ENCODE results near the gene SERPINE2.

SERPINE2 gene

GRCh38 chr2:224083638-224084037 is 44.6 kb upstream of the SERPINE2 start:
- Mint-ChIP-seq H3K36me3 (ENCODE audit: low read depth) (no peaks in the 10 kb centered on the region), H3K9me3 (no peaks in the 10 kb centered on the region), H3K27ac (peak overlapping the region in 1 of 3 experiments; percentile 36), H3K4me1 (no peaks in the 10 kb centered on the region), H3K27me3 (ENCODE audit: low read depth) (peaks cover 6% of the 10 kb centered on the region), H3K4me3 (no peak overlapping the region)
- no peak for TF ChIP-seq CTCF (IDR thresholded peaks at IDR 0.05; ENCODE audit: unreplicated experiment in 3 of 3)

- no peak for TF ChIP-seq CTCF (IDR thresholded peaks at IDR 0.05; ENCODE audit: unreplicated experiment in 3 of 3)
- Mint-ChIP-seq H3K36me3 (ENCODE audit: low read depth) (no peaks in the 10 kb centered on the region), H3K9me3 (no peaks in the 10 kb centered on the region), H3K27ac (no peak overlapping the region), H3K4me1 (peaks cover 8% of the 10 kb centered on the region), H3K27me3 (ENCODE audit: low read depth) (no peaks in the 10 kb centered on the region), H3K4me3 (no peak overlapping the region)
These were observed 39.6 kb upstream of the SERPINE2 start for GRCh38 chr2:224078656-224079055.

GRCh38 chr2:224077773-224078507 is 38.9 kb upstream of the SERPINE2 start:
- TF ChIP-seq CTCF (IDR thresholded peaks at IDR 0.05; ENCODE audit: unreplicated experiment in 3 of 3): no peak
- no peaks in the 10 kb centered on the region for H3K9me3 Mint-ChIP-seq
- H3K4me1 Mint-ChIP-seq: peaks cover 13% of the 10 kb centered on the region
- no peak overlapping the region for H3K27ac Mint-ChIP-seq
- no peak overlapping the region for H3K4me3 Mint-ChIP-seq
- H3K36me3 Mint-ChIP-seq (ENCODE audit: low read depth): no peaks in the 10 kb centered on the region
- no peaks in the 10 kb centered on the region for H3K27me3 Mint-ChIP-seq (ENCODE audit: low read depth)

GRCh38 chr2:224075588-224075987 is 36.5 kb upstream of the SERPINE2 start:
- no peaks in the 10 kb centered on the region for H3K9me3 Mint-ChIP-seq
- peaks cover 19% of the 10 kb centered on the region for H3K4me1 Mint-ChIP-seq
- H3K4me3 Mint-ChIP-seq: no peak overlapping the region
- H3K27ac Mint-ChIP-seq: peak overlapping the region in 1 of 3 experiments; percentile 19
- no peaks in the 10 kb centered on the region for H3K27me3 Mint-ChIP-seq (ENCODE audit: low read depth)
- TF ChIP-seq CTCF (IDR thresholded peaks at IDR 0.05; ENCODE audit: unreplicated experiment in 3 of 3): no peak
- H3K36me3 Mint-ChIP-seq (ENCODE audit: low read depth): no peaks in the 10 kb centered on the region

GRCh38 chr2:224073676-224074075 is 34.6 kb upstream of the SERPINE2 start:
- TF ChIP-seq CTCF (IDR thresholded peaks at IDR 0.05; ENCODE audit: unreplicated experiment in 3 of 3): no peak
- Mint-ChIP-seq H3K27ac (peak overlapping the region in 1 of 3 experiments; percentile 96), H3K9me3 (no peaks in the 10 kb centered on the region), H3K27me3 (ENCODE audit: low read depth) (no peaks in the 10 kb centered on the region), H3K4me1 (peaks cover 25% of the 10 kb centered on the region), H3K4me3 (no peak overlapping the region), H3K36me3 (ENCODE audit: low read depth) (no peaks in the 10 kb centered on the region)

Data from nephron (organoid).